Measurements from ENCODE around the gene LCA5L.

DNA sequence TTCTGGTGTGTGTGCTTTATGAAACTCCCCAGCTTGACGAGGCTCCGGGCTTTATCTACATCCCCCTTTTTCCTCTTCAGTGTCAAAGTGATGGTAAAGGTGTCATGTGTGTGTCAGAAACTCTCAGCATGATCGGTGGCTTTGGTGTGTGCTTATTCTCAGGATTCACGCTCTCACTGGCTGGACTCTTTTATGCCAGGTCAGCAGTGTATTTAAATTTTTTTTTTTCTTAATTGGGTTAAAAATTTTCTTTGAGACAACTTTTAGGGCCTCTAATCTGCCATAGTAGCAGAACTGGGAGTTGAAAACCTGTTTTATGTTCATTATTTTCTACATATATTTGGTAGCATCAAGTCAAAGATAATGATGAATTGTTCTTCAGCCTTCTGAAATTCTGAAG, 27.2 kb upstream of the LCA5L start:
- TF ChIP-seq EZH2 (IDR thresholded peaks at IDR 0.05; ENCODE audit: borderline replicate concordance), result no peak
- TF ChIP-seq, protein P1, sequence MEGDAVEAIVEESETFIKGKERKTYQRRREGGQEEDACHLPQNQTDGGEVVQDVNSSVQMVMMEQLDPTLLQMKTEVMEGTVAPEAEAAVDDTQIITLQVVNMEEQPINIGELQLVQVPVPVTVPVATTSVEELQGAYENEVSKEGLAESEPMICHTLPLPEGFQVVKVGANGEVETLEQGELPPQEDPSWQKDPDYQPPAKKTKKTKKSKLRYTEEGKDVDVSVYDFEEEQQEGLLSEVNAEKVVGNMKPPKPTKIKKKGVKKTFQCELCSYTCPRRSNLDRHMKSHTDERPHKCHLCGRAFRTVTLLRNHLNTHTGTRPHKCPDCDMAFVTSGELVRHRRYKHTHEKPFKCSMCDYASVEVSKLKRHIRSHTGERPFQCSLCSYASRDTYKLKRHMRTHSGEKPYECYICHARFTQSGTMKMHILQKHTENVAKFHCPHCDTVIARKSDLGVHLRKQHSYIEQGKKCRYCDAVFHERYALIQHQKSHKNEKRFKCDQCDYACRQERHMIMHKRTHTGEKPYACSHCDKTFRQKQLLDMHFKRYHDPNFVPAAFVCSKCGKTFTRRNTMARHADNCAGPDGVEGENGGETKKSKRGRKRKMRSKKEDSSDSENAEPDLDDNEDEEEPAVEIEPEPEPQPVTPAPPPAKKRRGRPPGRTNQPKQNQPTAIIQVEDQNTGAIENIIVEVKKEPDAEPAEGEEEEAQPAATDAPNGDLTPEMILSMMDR (IDR thresholded peaks at IDR 0.05; ENCODE audit: poor library complexity), result no peak

Data from hepatocyte (in vitro differentiated cells).